AG04450 (cell line): ENCODE measurements around the gene SNAP23. TPM values are rescaled to one million over a fixed set of nuclear protein-coding genes. Genes with fewer than 3 reads are reported as not detected.

ENCODE experiments used
- CTCF ChIA-PET: fragments of 300-600, 350-600 bp; formaldehyde crosslinking; extraction: SDS; loops from one replicate; lab custom pipeline; 2022; ENCODE audit warnings: antibody characterized with exemption, inconsistent platforms; lab: Charles Lee
- POLR2A ChIA-PET: fragments of 350-600 bp; formaldehyde crosslinking; extraction: SDS; loops from one replicate; lab custom pipeline; 2021; ENCODE audit warnings: antibody characterized with exemption, inconsistent platforms; lab: Yijun Ruan, JAX
- DNase-seq: peaks from one replicate; pipeline ENCODE4 v3.0.0-alpha.2; 2011; ENCODE audit warnings: low read depth, low spot score
- H3K27ac ChIP-seq: one replicate; pipeline ENCODE4 v1.5.1; 2012; ENCODE audit warnings: low read depth, low read length, control low read depth
- H3K27me3 ChIP-seq: one replicate; pipeline ENCODE4 v1.6.0; 2012; ENCODE audit warnings: low read length; ENCODE audit not compliant: control insufficient read depth, insufficient read depth
- H3K4me3 ChIP-seq: 2 replicates; pipeline ENCODE4 v1.5.1; 2011; ENCODE audit warnings: mild to moderate bottlenecking, low read depth, low read length, control low read depth
- H3K9me3 ChIP-seq: 2 replicates; pipeline ENCODE4 v1.5.1; 2012; ENCODE audit warnings: low read length; ENCODE audit not compliant: control insufficient read depth, insufficient read depth
- polyA minus RNA-seq: library from RNA; depleted of rRNA, polyadenylated mRNA; stranded (reverse); fragments of >200 nt; gene quantifications from 2 replicates; pipeline ENCODE4 v1.2.3, GENCODE V29; 2011; rRNA and poly(A)+ RNA removed
- polyA plus RNA-seq: library from polyadenylated mRNA; depleted of rRNA; stranded (reverse); fragments of >200 nt; gene quantifications from 2 replicates; pipeline ENCODE4 v1.2.3, GENCODE V29; 2011; rRNA removed
- TF ChIP-seq, protein P1 (sequence below): IDR thresholded peaks from 2 replicates; pipeline ENCODE4 v1.5.1; 2011; ENCODE audit warnings: low read depth, low read length, control low read depth, inconsistent platforms

Gene SNAP23
- polyA plus RNA-seq = 65.9 and 83.7 TPM in 2 replicates
- polyA minus RNA-seq = 33.1 and 41.8 TPM in 2 replicates

DNA sequence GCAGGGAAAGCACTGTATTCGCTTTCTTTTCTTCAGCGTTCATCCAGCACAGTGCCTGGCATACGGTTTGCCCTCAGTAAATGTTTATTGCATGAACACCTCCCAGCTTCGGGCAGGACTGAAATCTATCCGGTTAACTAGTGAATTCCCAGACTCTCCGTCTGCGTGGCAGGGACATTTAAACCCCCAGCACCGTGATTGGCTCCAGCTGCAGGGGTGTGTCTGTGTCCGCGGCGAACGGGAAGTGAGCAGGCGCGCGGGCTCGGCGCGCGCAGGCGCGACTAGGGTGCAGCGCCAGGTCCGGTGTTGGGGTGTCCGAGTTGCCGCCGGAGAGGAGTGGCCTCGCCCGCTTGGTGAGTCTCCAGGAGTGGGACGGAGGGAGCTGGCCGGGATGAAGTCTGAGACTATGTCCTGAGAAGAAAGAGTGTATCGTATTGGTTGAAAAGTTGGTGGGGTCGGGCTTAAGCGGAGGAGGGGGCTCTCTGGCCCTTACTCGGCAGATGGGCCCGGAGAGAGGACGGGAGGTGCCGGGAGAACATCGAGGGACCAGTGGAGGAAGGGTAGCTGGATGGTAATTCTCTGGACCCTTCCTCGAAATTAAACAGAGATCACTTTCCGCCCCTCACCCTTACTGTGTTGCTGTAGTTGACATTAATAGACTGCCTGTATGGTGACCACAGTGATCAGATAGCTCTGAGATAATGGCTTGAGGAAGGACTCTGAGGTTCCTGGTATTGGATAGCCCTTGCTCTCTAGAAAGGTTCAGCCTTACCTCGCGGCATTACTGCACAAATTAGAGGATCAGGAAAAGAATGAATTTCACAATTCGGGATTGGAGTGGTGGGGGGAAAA, at the start of gene SNAP23:
Gene SNAP23, plus strand, starts transcription at position 274 of the 852 bp plus-strand sequence. CDS start 16,213 bp downstream, outside the sequence.
- CTCF ChIA-PET = no interaction called here
- TF ChIP-seq, protein P1, sequence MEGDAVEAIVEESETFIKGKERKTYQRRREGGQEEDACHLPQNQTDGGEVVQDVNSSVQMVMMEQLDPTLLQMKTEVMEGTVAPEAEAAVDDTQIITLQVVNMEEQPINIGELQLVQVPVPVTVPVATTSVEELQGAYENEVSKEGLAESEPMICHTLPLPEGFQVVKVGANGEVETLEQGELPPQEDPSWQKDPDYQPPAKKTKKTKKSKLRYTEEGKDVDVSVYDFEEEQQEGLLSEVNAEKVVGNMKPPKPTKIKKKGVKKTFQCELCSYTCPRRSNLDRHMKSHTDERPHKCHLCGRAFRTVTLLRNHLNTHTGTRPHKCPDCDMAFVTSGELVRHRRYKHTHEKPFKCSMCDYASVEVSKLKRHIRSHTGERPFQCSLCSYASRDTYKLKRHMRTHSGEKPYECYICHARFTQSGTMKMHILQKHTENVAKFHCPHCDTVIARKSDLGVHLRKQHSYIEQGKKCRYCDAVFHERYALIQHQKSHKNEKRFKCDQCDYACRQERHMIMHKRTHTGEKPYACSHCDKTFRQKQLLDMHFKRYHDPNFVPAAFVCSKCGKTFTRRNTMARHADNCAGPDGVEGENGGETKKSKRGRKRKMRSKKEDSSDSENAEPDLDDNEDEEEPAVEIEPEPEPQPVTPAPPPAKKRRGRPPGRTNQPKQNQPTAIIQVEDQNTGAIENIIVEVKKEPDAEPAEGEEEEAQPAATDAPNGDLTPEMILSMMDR = no peak
- Histone ChIP-seq H3K4me3 (peak within 1 kb of the TSS; percentile 90), H3K27ac (peak within 1 kb of the TSS; percentile 91), H3K27me3 (no peaks in the 10 kb centered on the region), H3K9me3 (no peaks in the 10 kb centered on the region; the same call in 1 of the 2 replicates)
- POLR2A ChIA-PET = interaction anchor here (0.7 to 2.4 kb wide), 10 partner anchors 10 to 626 kb away, joined by 3 to 16 read pairs (median 5); partner anchors contain the start of genes GANC, HAUS2, LRRC57 and STARD9
- peak; percentile 91 for DNase-seq

- Histone ChIP-seq H3K27me3 (no peaks in the 10 kb centered on the region), H3K9me3 (no peaks in the 10 kb centered on the region), H3K4me3 (no peak overlapping the region), H3K27ac (no peak overlapping the region)
- POLR2A ChIA-PET = no interaction called here
- CTCF ChIA-PET = no interaction called here
- no peak for DNase-seq
- TF ChIP-seq, protein P1 = no peak
Measured at GRCh38 chr15:42447599-42447998, 47.8 kb upstream of the SNAP23 start.

DNA sequence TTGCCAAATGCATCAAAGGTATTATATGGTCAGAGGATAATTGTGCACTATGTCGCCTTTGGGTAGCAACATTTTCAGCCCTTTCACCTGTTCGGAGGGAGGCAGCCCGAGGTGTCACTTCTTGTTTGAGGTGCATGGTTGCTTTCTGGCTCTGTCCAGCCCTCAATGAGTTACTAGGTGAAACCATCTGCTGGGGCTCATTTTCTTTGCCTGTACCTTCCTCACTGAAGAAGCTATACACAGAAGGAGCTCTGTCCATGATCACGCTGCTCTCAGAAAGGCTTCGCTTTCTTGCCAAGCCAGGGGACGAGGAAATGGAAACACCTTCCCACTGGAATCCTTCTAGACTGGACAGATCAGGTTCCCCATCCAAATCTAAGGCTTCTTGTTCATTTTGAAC, 47.2 kb upstream of the SNAP23 start:
- H3K27me3 ChIP-seq = no peaks in the 10 kb centered on the region
- POLR2A ChIA-PET = no interaction called here
- CTCF ChIA-PET = no interaction called here
- TF ChIP-seq, protein P1 = no peak
- H3K9me3 ChIP-seq = no peaks in the 10 kb centered on the region
- DNase-seq = no peak
- no peak overlapping the region for H3K27ac ChIP-seq
- H3K4me3 ChIP-seq = no peak overlapping the region

DNA sequence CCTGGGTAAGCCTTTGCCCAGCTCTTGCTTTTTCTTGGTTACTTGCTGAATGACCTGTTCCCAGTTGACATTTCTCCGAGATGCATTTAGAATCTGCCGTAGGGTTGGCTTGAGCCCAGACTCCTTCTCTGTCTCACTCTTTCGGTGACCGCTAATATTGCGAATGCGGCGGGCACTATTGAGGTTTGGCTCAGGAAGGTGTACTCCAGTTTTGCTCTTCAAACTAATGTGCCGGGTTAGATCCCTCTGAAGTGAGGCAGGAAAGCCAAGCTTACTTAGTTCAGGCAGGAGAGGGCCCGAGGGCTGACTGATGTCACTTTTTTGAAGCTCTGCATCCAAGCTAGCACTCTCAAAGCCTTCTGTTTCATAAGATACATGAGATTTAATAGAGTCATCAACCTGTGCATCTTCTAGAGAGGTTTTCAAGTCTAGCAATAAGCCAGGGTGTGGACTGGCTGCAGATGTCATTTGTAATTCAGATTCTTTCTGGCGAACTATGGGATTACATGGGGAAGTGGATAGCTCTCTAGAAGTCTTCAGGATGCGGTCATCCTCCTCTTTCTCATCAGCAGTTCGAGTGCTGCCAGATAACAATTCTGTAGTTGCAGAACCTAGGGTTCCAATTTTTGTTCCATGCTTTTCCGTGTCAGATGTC, 45.5 kb upstream of the SNAP23 start:
- H3K27ac ChIP-seq = no peak overlapping the region
- CTCF ChIA-PET = interaction anchor here (1.6 kb wide), 1 partner anchor 22 kb away, joined by 4 read pairs; no protein-coding TSS in a partner anchor
- POLR2A ChIA-PET = no interaction called here

More for the DNA sequence above, 45.5 kb upstream of the SNAP23 start:
- TF ChIP-seq, protein P1 = no peak
- no peaks in the 10 kb centered on the region for H3K27me3 ChIP-seq
- DNase-seq = no peak
- no peak overlapping the region for H3K4me3 ChIP-seq
- H3K9me3 ChIP-seq = no peaks in the 10 kb centered on the region
